Prostate gland (tissue), 2 donors: ENCODE measurements around the gene CALHM1.

ENCODE experiments used
- CTCF ChIP-seq, 4 experiments: fragments of 200-600 bp in 2 of 4; fragments of 450-650 bp in 2 of 4; sonication (generic) in 2 of 4; IDR thresholded peaks; 1 replicate in 3 of 4; 2 replicates in 1 of 4; pipeline ENCODE4 v1.5.1; 2016 to 2019; ENCODE audit warnings: antibody characterized with exemption in 4 of 4, mild to moderate bottlenecking in 2 of 4, moderate library complexity in 2 of 4
- POLR2A ChIP-seq: fragments of 450-650 bp; IDR thresholded peaks from one replicate; pipeline ENCODE4 v1.6.1; 2016; ENCODE audit warnings: antibody characterized with exemption, mild to moderate bottlenecking

GRCh38 chr10:103457896-103458583 is 660 bp downstream of the CALHM1 start:
- TF ChIP-seq CTCF (IDR thresholded peaks at IDR 0.05) (no peak), POLR2A (no peak)
